Fibroblast of peridontal ligament (primary cell): Measurements from ENCODE around the gene CTXND2.

Experiments
- DNase-seq: peaks from one replicate; pipeline ENCODE4 v3.0.0-alpha.2; 2010; ENCODE audit errors: extremely low read depth

CTXND2 gene

DNA sequence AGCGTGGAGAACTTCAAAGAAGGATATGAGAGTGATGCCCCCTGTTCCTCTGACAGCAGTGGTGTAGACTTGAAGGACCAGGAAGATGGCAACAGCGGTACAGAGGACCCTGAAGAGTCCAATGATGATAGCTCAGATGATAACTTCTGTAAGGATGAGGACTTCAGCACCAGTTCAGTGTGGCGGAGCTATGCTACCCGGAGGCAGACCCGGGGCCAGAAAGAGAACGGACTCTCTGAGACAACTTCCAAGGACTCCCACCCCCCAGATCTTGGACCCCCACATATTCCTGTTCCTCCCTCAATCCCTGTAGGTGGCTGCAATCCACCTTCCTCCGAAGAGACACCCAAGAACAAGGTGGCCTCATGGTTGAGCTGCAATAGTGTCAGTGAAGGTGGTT is 73.7 kb downstream of the CTXND2 start:
- no peak for DNase-seq

DNA sequence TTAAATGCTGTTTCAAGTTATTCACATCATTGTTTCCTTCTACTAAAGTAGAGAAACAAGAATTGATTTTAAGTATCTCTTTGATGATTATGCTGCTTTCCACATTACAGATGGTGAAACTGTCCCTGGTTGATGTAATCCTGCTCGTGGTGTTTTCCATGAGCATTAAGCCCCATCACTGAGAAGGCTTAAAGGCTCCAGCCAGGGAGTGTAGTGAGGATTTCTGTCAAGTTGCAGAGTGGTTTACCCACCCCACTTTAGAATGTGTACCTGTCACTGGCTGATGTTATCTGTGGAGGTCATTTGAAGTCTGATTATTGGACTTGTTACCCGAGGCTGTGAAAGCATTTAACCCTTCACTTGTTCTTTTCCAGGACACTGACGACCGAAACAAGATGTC is 74.8 kb downstream of the CTXND2 start:
- DNase-seq = no peak
